Tibial artery (tissue), 4 donors: Measurements from ENCODE around the gene TMPRSS3.
"Not testable (repeated sequence)": the region's sequence is repeated elsewhere in the genome, so short reads cannot be mapped to it uniquely, and the experiment has no call there.

Experiments
- DNase-seq, 2 donors: peaks; one replicate each; pipeline ENCODE4 v3.0.0-alpha.2; 2019
- H3K27ac ChIP-seq, 2 donors: fragments of 200-600 bp; sonication (generic) in 1 of 2; 1 replicate in 1 of 2; 2 replicates in 1 of 2; pipeline ENCODE4 v1.5.1; 2018 to 2019; ENCODE audit warnings: mild to moderate bottlenecking in 1 of 2
- H3K27me3 ChIP-seq, 2 donors: fragments of 200-600 bp; sonication (generic) in 1 of 2; one replicate each; pipeline versions ENCODE4 v1.5.1 to v1.6.0; 2016 to 2019
- H3K36me3 ChIP-seq, 3 donors: fragments of 200-600 bp; sonication (generic) in 2 of 3; one replicate each; pipeline ENCODE4 v1.5.1; 2016 to 2019; ENCODE audit warnings: mild to moderate bottlenecking in 2 of 3
- H3K4me1 ChIP-seq, 4 donors: fragments of 200-600 bp; sonication (generic) in 2 of 4; 1 replicate in 3 of 4; 2 replicates in 1 of 4; pipeline ENCODE4 v1.5.1; 2016 to 2019
- H3K4me3 ChIP-seq, 2 donors: fragments of 200-600 bp; sonication (generic) in 1 of 2; 1 replicate in 1 of 2; 2 replicates in 1 of 2; pipeline ENCODE4 v1.5.1; 2018 to 2019; ENCODE audit warnings: mild to moderate bottlenecking in 2 of 2
- H3K9me3 ChIP-seq, 3 donors: fragments of 200-600 bp; sonication (generic) in 1 of 3; one replicate each; pipeline ENCODE4 v1.5.1; 2016 to 2019
- intact Hi-C: fragments of 100-400 bp; cut with DNase I; formaldehyde crosslinking; loops from one replicate; pipeline ENCODE4 v1.15.0; 2023; ENCODE audit warnings: low total_unique reads
- TF ChIP-seq, protein P1 (sequence below), 2 experiments: fragments of 200-600 bp in 1 of 2; fragments of 450-650 bp in 1 of 2; IDR thresholded peaks; one replicate each; pipeline ENCODE4 v1.5.1; 2017 to 2019; ENCODE audit warnings: antibody characterized with exemption in 2 of 2, mild to moderate bottlenecking in 1 of 2, moderate library complexity in 1 of 2

The TMPRSS3 gene

DNA sequence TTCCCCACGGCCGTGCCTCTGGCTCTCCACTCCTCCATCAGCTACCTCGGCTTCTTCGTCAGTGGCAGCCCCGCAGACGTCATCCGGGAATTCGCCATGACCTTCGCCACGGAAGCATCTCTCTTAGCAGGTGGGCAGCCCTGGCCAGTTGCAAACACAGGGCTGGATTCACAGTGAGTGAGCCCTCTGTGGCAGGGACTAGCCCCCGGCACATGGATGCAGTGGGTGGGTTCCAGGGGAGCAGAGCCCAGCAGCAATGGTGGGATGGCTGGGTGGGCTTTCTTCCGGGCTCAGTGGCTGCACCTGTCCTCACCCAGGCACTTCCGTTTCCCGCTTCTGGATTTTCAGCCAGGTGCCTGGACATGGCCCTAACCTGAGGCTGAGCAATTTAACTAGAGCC lies 17.2 kb upstream of the TMPRSS3 start:
- Histone ChIP-seq H3K27me3 (peaks cover 0 to 50% of the 10 kb centered on the region in 2 donors), H3K36me3 (no peaks in the 10 kb centered on the region), H3K4me3 (no peak overlapping the region), H3K9me3 (no peaks in the 10 kb centered on the region), H3K4me1 (no peaks in the 10 kb centered on the region), H3K27ac (no peak overlapping the region)
- intact Hi-C loops: no loop called here
- DNase-seq: no peak
- TF ChIP-seq, protein P1, sequence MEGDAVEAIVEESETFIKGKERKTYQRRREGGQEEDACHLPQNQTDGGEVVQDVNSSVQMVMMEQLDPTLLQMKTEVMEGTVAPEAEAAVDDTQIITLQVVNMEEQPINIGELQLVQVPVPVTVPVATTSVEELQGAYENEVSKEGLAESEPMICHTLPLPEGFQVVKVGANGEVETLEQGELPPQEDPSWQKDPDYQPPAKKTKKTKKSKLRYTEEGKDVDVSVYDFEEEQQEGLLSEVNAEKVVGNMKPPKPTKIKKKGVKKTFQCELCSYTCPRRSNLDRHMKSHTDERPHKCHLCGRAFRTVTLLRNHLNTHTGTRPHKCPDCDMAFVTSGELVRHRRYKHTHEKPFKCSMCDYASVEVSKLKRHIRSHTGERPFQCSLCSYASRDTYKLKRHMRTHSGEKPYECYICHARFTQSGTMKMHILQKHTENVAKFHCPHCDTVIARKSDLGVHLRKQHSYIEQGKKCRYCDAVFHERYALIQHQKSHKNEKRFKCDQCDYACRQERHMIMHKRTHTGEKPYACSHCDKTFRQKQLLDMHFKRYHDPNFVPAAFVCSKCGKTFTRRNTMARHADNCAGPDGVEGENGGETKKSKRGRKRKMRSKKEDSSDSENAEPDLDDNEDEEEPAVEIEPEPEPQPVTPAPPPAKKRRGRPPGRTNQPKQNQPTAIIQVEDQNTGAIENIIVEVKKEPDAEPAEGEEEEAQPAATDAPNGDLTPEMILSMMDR (IDR thresholded peaks at IDR 0.05): no peak

DNA sequence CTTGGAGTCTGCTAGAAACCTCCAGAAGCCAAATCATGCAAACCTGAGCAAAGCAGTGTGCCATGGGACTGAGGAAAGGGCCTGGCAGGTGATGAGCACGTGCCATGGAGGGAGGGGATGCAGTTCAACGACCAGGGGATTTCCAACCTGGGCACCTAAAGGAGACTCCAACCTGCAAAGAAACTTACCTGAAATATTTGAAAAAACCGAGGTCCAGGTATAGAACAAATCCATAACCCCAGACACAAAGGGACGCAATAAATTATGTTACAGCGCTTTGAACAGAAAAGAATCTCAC lies 16.7 kb upstream of the TMPRSS3 start:
- Histone ChIP-seq H3K27me3 (peaks cover 0 to 50% of the 10 kb centered on the region in 2 donors), H3K4me3 (no peak overlapping the region), H3K4me1 (no peaks in the 10 kb centered on the region), H3K36me3 (no peaks in the 10 kb centered on the region), H3K9me3 (no peaks in the 10 kb centered on the region), H3K27ac (no peak overlapping the region)
- no peak for DNase-seq
- intact Hi-C loops: no loop called here
- TF ChIP-seq, protein P1 (IDR thresholded peaks at IDR 0.05): no peak

DNA sequence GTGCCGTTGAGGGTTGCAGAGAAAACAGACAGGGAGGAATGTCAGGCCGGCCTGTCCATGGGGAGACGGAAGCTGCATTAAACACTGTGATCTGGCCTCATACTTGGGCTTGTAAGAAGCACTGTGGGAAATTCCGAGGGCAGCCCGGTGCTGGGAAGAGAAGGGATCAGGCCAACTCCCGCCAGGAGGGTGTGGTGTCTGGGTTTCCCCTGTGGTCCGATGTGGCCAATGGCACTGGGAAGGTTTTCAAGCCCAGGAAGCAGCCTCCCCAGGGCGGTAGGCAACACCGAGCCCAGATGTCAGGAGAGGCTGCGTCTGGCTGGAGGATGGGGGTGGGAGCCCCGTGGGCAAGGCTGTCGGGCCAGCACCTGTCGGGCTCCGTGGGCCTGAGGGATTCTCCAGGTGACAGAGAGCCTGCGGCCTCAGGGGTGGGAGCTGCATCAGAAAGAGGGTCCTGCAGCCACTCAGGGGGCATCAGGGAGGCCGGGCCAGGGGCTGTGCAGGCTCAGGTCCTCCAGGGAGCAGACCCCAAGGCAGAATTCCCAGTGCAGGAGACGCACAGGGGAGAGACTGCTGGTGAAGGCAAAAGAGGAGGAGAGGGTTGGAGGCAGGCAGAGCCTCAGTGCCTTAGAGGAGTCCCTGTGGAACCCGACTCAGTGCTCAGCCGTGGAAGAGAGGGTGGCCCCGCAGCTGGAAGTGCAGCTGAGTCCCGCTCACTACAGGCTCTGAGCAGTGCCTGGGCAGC lies 16.2 kb upstream of the TMPRSS3 start:
- H3K4me3 ChIP-seq: no peak overlapping the region
- no peaks in the 10 kb centered on the region for H3K36me3 ChIP-seq
- H3K9me3 ChIP-seq: no peaks in the 10 kb centered on the region
- intact Hi-C loops: no loop called here
- no peak overlapping the region for H3K27ac ChIP-seq
- H3K4me1 ChIP-seq: no peaks in the 10 kb centered on the region
- DNase-seq: no peak
- H3K27me3 ChIP-seq: peaks cover 0 to 50% of the 10 kb centered on the region in 2 donors
- TF ChIP-seq, protein P1 (IDR thresholded peaks at IDR 0.05): no peak

DNA sequence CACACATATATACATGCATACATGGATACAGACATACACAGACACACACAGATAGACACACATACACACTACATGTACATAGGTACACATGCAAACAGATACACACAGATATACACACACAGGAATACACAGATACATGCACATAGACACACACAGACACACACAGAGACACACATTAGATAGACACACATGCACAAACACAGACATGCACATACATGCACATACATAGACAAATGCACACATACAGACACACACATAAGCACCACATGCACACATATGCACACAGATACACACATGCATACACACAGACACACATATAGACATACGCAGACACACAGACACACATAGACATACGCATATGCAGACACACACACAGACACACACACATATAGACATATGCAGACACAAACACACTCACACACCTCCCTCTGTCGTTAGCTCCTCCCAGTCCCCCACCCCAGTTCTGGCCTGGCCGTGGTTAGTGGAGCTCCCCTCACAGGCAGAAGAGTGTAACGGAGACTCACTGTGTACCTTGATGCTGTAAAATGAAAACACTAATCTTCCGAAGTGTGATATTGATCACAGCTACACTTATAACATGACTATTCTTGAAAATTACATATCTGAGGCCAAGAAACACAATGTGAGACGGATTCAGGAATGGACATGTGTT lies 15.5 kb upstream of the TMPRSS3 start:
- Histone ChIP-seq H3K4me1 (no peaks in the 10 kb centered on the region), H3K36me3 (no peaks in the 10 kb centered on the region), H3K27me3 (peaks cover 0 to 49% of the 10 kb centered on the region in 2 donors), H3K27ac (no peak overlapping the region), H3K4me3 (no peak overlapping the region), H3K9me3 (no peaks in the 10 kb centered on the region)
- TF ChIP-seq, protein P1 (IDR thresholded peaks at IDR 0.05): no peak
- intact Hi-C loops: no loop called here
- DNase-seq: no peak

DNA sequence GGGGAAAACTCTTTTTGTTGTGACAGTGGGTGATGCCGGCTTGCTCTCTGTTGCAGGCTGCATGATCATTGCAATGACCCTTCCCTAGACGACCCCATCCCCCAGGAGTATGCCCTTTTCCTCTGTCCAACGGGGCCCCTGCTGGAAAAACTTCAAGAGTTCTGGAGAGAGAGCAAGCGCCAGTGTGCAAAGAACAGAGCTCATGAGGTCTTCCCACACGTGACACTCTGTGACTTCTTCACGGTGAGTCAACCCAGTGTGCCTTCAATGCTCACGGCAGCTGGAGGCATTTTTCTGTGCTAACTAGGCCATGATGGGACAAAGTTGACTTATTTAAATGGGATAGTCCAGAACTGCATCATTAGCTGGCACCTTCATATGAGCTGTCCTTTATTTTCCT lies 13.5 kb upstream of the TMPRSS3 start:
- intact Hi-C loops: no loop called here
- no peaks in the 10 kb centered on the region for H3K36me3 ChIP-seq
- no peak for DNase-seq
- H3K9me3 ChIP-seq: no peaks in the 10 kb centered on the region
- TF ChIP-seq, protein P1 (IDR thresholded peaks at IDR 0.05): no peak
- H3K4me1 ChIP-seq: no peaks in the 10 kb centered on the region
- H3K4me3 ChIP-seq: no peak overlapping the region
- no peak overlapping the region for H3K27ac ChIP-seq
- peaks cover 0 to 36% of the 10 kb centered on the region in 2 donors for H3K27me3 ChIP-seq

DNA sequence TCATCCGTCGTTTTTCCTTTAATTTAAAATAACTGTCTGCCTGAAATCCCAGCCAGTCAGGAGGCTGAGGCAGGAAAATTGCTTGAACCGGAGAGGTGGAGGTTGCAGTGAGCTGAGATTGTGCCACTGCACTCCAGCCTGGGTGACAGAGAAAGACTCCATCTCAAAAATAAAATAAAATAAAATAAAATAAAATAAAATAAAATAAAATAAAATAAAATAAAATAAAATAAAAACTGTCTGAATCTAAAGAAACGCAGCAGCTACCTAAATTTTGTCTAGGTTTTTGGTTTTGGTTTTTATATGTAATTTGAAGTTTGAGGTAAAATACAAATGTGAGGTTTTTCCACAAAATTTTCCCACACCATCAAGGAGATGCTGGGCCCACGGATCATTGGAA lies 12.9 kb upstream of the TMPRSS3 start:
- not testable (repeated sequence) for H3K27ac ChIP-seq

More for the DNA sequence above, 12.9 kb upstream of the TMPRSS3 start:
- DNase-seq, H3K4me1 ChIP-seq, intact Hi-C loops, H3K36me3 ChIP-seq, H3K9me3 ChIP-seq, H3K4me3 ChIP-seq: not testable (repeated sequence)
- peaks cover 0 to 30% of the 10 kb centered on the region in 2 donors for H3K27me3 ChIP-seq
